ENCODE results near the gene UMPS.
A peak's percentile ranks its signal among the peaks of the same experiment; 100 is the strongest.
"Not testable (repeated sequence)": the region's sequence is repeated elsewhere in the genome, so short reads cannot be mapped to it uniquely, and the experiment has no call there.

Gene UMPS

GRCh38 chr3:124707656-124708062 lies 22.6 kb upstream of the UMPS start:
- DNase-seq (ENCODE audit: low spot score): no peak

GRCh38 chr3:124714223-124714853 lies 15.9 kb upstream of the UMPS start:
- no peak for DNase-seq (ENCODE audit: low spot score)

- DNase-seq (ENCODE audit: low spot score): no peak
These were observed 7.7 kb upstream of the UMPS start for GRCh38 chr3:124722589-124722988.

- no peak for DNase-seq (ENCODE audit: low spot score)
These were observed 667 bp downstream of the UMPS start for GRCh38 chr3:124730941-124731297.

GRCh38 chr3:124731760-124732159 lies 1.5 kb downstream of the UMPS start:
- DNase-seq (ENCODE audit: low spot score): no peak

GRCh38 chr3:124741027-124741426 lies 10.8 kb downstream of the UMPS start:
- no peak for DNase-seq (ENCODE audit: low spot score)

- DNase-seq (ENCODE audit: low spot score): no peak
These were observed 15.5 kb downstream of the UMPS start for GRCh38 chr3:124745756-124746155.

- DNase-seq (ENCODE audit: low spot score): no peak
These were observed 17.1 kb downstream of the UMPS start for GRCh38 chr3:124747111-124747981.

- no peak for DNase-seq (ENCODE audit: low spot score)
These were observed 18.4 kb downstream of the UMPS start for GRCh38 chr3:124748560-124749198.

- not testable (repeated sequence) for DNase-seq (ENCODE audit: low spot score)
These were observed 19.6 kb downstream of the UMPS start for GRCh38 chr3:124749877-124750276.

- no peak for DNase-seq (ENCODE audit: low spot score)
These were observed 21.2 kb downstream of the UMPS start for GRCh38 chr3:124751501-124751900.

GRCh38 chr3:124752051-124752450 lies 21.8 kb downstream of the UMPS start:
- DNase-seq (ENCODE audit: low spot score): no peak

- DNase-seq (ENCODE audit: low spot score): not testable (repeated sequence)
These were observed 27.7 kb downstream of the UMPS start for GRCh38 chr3:124757926-124758325.

- DNase-seq (ENCODE audit: low spot score): no peak
These were observed 28.8 kb downstream of the UMPS start for GRCh38 chr3:124758851-124759635.

GRCh38 chr3:124759666-124760401 lies 29.6 kb downstream of the UMPS start:
- no peak for DNase-seq (ENCODE audit: low spot score)

GRCh38 chr3:124760601-124761000 lies 30.3 kb downstream of the UMPS start:
- peak; percentile 74 for DNase-seq (ENCODE audit: low spot score)

GRCh38 chr3:124761250-124761796 lies 31.1 kb downstream of the UMPS start:
- peak; percentile 92 for DNase-seq (ENCODE audit: low spot score)

GRCh38 chr3:124761935-124762660 lies 31.8 kb downstream of the UMPS start:
- DNase-seq (ENCODE audit: low spot score): no peak

- DNase-seq (ENCODE audit: low spot score): no peak
These were observed 32.4 kb downstream of the UMPS start for GRCh38 chr3:124762661-124763011.

- no peak for DNase-seq (ENCODE audit: low spot score)
These were observed 33.0 kb downstream of the UMPS start for GRCh38 chr3:124763206-124763605.
